Right cardiac atrium (tissue), 5 donors: ENCODE data around the gene GJB6. TPM values are rescaled to one million over a fixed set of nuclear protein-coding genes. Genes with fewer than 3 reads are reported as not detected.

Experiments used
- ATAC-seq, 2 donors: fragments of 200-7000 bp; cut with Tn5 transposase; one replicate each; pipeline versions ENCODE4 v1.8.0 to v1.9.1; 2020; ENCODE audit warnings: moderate library complexity in 2 of 2, mild to moderate bottlenecking in 1 of 2
- DNase-seq, 3 donors: peaks; one replicate each; pipeline ENCODE4 v3.0.0-alpha.2; 2020
- H3K27ac ChIP-seq: one replicate; pipeline ENCODE4 v1.5.1; 2013; ENCODE audit warnings: mild to moderate bottlenecking, low read length, control low read depth, moderate library complexity
- H3K27me3 ChIP-seq: one replicate; pipeline ENCODE4 v1.6.1; 2013; ENCODE audit not compliant: control insufficient read depth, insufficient read depth
- H3K4me1 ChIP-seq: one replicate; pipeline ENCODE4 v1.6.1; 2013; ENCODE audit warnings: low read length; ENCODE audit not compliant: control insufficient read depth, insufficient read depth
- H3K4me3 ChIP-seq: one replicate; pipeline ENCODE4 v1.5.1; 2013; ENCODE audit warnings: low read length, control low read depth
- H3K9me3 ChIP-seq: one replicate; pipeline ENCODE4 v1.6.1; 2013; ENCODE audit warnings: low read length; ENCODE audit not compliant: control insufficient read depth
- WGBS: extraction: QIAGEN DNeasy Blood & Tissue Kit; methylation state at CpG from one replicate; pipeline ENCODE4 v1.1.7; 2013; 5-methylcytosine and 5-hydroxymethylcytosine counted together
- intact Hi-C, 4 donors: fragments of 100-400 bp; cut with DNase I; formaldehyde crosslinking; loops; one replicate each; pipeline versions ENCODE4 v1.11.0 to v1.14.0; 2022 to 2023
- polyA plus RNA-seq: library from polyadenylated mRNA; stranded (reverse); fragments of 200-250 nt; gene quantifications from one replicate; pipeline ENCODE4 v1.2.3, GENCODE V29; 2013
- total RNA-seq, 4 donors: library from RNA; stranded (reverse); fragmentation: NEBNext Ultra II Directional; extraction: Animal tissue kit (Norgen Biotek cat#: 25700); gene quantifications; one replicate each; pipeline ENCODE4 v1.2.1, GENCODE V29; 2021
- donor health status: healthy with polysubstance abuse.
- donor health status: DM: no; HTN: yes; CAD: no.
- donor health status: DM: no; HTN: no; CAD: no.
- donor health status: DM: no; HTN: yes; CAD: no; lungs with severe emphysema.
- donor health status: DM: yes; HTN: yes; CAD: no.

GJB6 gene
- total and polyA plus RNA-seq, 5 donors, result 0.05 TPM; not detected in 4

DNA sequence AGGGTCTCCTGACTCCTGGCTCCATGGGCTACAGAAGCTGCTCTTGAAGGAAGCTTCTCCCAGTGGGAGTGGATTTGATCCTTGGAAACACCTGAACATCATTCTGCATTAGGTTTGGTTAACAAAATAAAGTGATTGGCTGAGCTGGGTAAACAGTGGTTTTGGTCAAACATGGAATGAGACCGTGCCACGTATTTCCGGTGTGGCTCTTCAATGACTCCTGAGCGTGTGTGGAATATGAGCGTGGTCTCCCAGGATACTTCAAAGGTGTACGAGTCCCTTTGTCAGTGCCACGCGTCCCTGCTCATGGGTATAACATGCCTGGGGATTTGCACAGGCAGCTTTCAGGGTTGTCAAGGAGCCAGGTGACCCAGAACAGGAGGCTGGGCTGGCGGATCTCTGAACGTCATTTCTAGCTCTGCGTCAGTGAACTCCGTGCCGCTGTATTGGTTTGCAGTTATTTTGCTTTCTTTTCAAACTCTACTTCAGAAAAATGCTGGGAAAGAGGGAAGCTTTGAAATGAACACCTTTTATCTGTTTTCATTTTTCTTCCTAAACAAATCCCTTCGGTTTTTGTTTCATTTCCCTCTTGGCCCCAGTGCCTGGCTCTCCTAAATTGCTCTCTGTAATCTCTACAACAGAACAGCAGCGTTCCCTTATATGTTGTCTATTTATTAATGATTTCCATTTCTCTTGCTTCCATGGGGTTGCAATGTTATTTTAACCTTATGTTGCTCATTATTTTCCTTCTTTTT lies 26.3 kb upstream of the GJB6 start:
- Histone ChIP-seq H3K9me3 (no peaks in the 10 kb centered on the region), H3K4me1 (no peaks in the 10 kb centered on the region), H3K27ac (no peak overlapping the region), H3K27me3 (no peaks in the 10 kb centered on the region), H3K4me3 (no peak overlapping the region)
- DNase-seq (no peak), ATAC-seq (no peak)
- intact Hi-C loops, result no loop called here
- 85% methylated on average over 15 of the region's 15 CpGs for WGBS

DNA sequence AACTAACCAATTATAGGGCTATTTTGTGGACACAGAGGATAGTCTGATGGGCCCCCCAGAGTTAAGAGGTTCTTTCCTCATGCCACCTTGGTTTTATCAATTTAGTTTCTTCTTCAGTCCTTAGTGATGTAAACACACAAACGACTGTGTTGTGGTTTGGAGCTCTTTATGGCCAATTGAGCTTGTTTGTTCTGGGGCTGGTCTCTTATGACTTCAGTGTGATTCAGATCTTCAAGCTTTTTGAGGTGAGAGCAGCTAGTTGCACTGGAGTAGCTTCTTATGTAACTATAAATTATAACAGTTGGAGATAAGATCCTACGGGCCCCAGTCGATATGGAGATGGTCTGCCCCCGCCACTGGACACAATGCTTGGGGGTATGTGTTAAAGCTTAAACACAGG lies 22.0 kb upstream of the GJB6 start:
- Histone ChIP-seq H3K9me3 (no peaks in the 10 kb centered on the region), H3K4me3 (no peak overlapping the region), H3K27me3 (no peaks in the 10 kb centered on the region), H3K4me1 (no peaks in the 10 kb centered on the region), H3K27ac (no peak overlapping the region)
- no peak for ATAC-seq
- intact Hi-C loops, result no loop called here
- no peak for DNase-seq
- 78% methylated on average over 4 of the region's 4 CpGs for WGBS

DNA sequence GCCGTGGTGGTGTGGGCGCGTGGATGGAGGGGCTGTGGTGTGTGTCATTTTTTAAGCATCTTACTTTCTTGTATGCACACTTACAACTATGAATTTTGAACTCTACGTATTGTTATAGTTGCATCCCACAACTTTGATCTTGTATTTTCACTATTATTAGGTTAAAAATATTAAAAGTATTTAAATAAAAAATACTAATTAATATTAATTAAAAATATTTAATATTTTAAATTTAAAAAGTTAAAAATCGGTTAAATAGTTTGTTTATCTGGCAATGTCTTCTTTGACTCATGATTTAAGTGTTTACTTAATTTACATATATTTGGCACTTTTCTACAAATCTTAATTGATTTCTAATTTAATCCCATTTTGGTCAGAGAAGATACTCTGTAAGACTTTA lies 17.8 kb upstream of the GJB6 start:
- intact Hi-C loops, result no loop called here
- Histone ChIP-seq H3K9me3 (no peaks in the 10 kb centered on the region), H3K27me3 (no peaks in the 10 kb centered on the region), H3K4me3 (no peak overlapping the region), H3K4me1 (no peaks in the 10 kb centered on the region), H3K27ac (no peak overlapping the region)
- DNase-seq, result no peak
- WGBS, result 90% methylated on average over 5 of the region's 5 CpGs
- ATAC-seq, result no peak

DNA sequence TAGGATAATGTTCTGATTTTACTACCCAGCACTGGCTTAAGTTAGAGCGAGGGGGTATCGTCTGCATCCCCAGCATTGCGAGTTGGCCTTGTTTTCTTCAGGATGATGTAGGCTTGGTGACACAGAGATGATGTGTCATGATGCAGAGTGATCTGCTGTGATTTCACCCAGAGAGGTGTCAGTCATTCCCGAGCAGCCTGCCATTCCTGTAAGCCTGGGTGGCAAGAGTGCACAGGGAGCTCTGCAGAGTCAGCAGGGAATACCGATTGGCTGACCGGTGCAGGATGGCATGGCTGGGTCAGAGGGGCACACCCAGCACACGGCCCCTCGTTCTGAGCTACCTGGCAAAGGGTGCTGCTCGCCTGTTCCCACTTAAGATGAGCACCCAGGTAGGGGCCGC lies 15.8 kb upstream of the GJB6 start:
- intact Hi-C loops, result no loop called here

DNA sequence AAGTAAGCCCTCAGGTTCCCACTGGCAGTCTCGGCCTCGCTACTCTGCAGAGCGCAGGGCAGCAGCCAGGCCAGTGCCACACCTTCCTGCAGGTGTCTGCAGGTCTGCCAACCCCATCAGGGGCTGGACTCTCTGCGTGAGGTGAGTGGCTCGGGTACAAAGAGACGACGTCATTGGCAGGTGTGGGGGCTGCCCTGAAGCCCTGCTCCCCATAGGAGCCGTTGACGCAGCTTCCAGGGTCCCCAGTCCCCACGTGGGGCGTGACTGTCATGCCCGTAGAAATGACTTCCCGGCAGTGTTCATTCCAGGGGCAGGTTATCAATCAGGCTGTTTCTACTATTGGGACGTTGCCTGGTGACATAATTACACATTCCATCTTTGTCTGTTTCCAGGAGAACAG lies 15.3 kb upstream of the GJB6 start:
- intact Hi-C loops, result no loop called here
- H3K4me3 ChIP-seq, result no peak overlapping the region
- ATAC-seq (no peak), DNase-seq (no peak)
- WGBS, result 69% methylated on average over 14 of the region's 14 CpGs
- H3K27ac ChIP-seq, result no peak overlapping the region
- no peaks in the 10 kb centered on the region for H3K9me3 ChIP-seq
- no peaks in the 10 kb centered on the region for H3K27me3 ChIP-seq
- H3K4me1 ChIP-seq, result no peaks in the 10 kb centered on the region

More for the DNA sequence above, 15.8 kb upstream of the GJB6 start:
- WGBS, result 80% methylated on average over 10 of the region's 10 CpGs
- Histone ChIP-seq H3K27ac (no peak overlapping the region), H3K27me3 (no peaks in the 10 kb centered on the region), H3K9me3 (no peaks in the 10 kb centered on the region), H3K4me1 (no peaks in the 10 kb centered on the region), H3K4me3 (no peak overlapping the region)
- ATAC-seq, result no peak
- no peak for DNase-seq

DNA sequence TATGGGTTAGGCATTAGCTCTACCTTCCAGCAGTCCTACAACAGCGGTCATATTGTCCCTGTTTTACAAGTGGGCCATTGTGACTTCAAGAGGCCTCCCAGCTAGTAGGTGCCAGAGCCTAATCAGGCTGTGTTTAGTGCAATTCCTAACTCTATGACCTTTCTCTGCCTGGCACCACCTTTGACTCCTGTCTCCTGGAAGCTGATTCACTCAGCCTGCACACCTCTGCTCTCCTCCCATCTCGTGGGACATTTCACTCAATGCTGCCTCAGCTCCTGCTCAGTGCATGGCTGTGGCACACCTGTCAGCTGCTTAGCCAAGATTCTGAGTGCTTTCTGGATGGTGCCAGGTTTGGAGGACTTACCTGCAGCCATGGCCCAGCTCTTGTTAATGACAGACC lies 9.5 kb upstream of the GJB6 start:
- ATAC-seq (no peak), DNase-seq (no peak)
- H3K27ac ChIP-seq, result no peak overlapping the region
- no peak overlapping the region for H3K4me3 ChIP-seq
- intact Hi-C loops, result no loop called here
- whole genome bisulfite sequencing, result 65% methylated on average over 2 of the region's 2 CpGs
- no peaks in the 10 kb centered on the region for H3K9me3 ChIP-seq
- no peaks in the 10 kb centered on the region for H3K4me1 ChIP-seq
- H3K27me3 ChIP-seq, result no peaks in the 10 kb centered on the region

DNA sequence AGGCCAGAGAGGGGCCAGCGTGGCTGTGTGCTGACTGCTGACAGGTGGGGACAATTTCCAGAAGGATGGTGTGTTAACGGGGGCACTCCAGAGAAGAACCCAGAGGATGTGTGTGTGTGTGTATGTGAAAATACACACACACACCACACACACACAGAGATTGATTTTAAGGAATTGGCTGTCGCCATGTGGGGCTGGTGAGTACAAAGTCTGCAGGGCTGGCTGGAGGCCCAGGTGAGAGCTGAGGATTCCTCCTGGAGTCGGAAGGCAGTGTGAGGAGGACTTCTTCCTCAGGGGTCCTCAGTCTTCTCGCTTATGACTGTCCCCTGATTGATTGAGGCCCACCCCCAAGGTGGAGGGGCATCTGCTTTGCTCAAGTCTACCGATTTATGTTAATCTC lies 7.6 kb upstream of the GJB6 start:
- Histone ChIP-seq H3K27ac (no peak overlapping the region), H3K27me3 (no peaks in the 10 kb centered on the region), H3K4me3 (no peak overlapping the region), H3K4me1 (no peaks in the 10 kb centered on the region), H3K9me3 (no peaks in the 10 kb centered on the region)
- intact Hi-C loops, result no loop called here
- DNase-seq, result no peak
- 66% methylated on average over 6 of the region's 6 CpGs for WGBS
- ATAC-seq, result no peak

DNA sequence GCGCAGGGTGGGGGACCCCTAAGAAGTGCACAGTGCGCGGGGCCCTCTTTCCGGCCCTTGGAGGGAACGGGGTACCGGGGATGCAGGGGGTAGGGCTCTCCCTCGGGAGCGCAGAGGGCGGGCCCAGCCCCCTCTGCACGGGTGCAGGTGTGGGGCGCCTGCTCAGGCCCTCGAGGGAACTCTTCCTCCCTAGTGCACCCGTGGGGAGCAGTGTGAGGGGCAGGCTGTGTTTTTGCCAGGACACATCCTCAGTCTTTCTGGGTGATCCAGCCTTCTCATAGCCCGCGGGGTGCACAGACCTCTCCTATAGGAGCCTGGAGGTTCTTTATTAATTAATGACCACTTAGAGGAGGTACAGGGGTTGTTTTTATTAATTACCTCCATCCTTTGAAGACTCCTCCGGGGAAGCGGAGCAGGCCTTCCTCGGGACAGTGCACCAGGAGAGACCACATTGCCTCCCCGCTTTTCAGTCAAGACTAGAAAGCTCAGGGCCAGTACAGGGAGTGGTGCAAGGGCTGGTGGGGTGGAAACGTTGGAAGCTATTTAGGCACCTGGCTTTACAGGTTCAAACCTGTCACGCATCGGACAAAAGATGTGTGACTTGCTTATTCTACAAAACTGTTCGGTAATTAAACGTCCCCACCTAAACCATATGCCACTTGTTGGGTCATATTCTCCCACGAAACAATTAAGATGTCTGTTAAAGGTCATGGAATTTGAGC lies 598 bp upstream of the GJB6 start:
- intact Hi-C loops, result no loop called here
- H3K9me3 ChIP-seq, result no peaks in the 10 kb centered on the region
- WGBS, result 32% methylated on average over 25 of the region's 25 CpGs
- DNase-seq (no peak), ATAC-seq (peak; percentile 18 to 19)
- H3K27ac ChIP-seq, result no peak overlapping the region
- peak overlapping the region; percentile 41 for H3K4me3 ChIP-seq
- no peaks in the 10 kb centered on the region for H3K4me1 ChIP-seq
- H3K27me3 ChIP-seq, result no peaks in the 10 kb centered on the region

DNA sequence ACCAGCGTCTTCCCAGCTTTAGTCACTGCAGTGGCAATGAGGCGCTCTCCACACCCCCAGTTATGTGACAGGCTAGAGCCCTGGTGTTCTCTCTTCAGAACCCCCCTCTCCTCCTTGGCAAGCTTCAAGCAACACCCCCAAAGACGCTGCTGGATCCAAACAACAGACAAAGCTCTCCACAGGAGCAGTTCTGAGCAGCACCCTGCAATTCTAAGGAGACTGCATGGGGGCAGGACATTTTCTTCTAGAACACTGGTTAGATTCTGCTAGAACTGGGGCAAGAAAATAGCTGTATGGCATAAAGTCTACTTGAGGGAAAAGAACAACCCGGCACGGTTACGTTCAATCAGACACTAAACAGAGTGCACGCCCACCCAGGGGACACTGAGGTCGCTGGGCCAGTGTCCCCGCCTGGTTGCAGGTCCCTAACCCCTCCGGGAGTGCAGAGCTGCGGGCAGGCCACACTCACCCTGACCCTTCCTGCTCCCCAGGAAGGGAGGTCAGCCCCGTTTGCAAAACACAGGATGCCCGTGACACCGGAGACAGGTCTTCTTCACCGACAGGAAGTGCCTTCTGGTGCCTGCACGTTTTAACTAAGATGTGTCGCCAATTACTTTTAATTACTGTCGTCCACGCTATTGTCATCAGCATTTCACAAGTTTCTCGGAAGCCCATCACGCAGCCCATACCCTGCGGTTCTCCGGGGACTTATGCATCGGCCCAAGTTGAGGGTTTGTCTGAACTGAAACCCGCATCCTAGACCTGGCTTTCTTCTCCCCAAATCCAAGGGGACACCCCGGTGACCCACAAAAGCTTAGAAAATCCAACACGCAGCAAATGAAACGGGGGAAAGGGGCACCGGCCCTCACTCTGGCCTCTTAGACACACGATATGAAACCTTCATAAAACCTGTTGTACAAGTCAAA lies 943 bp downstream of the GJB6 start:
- intact Hi-C loops, result no loop called here
- Histone ChIP-seq H3K27ac (no peak overlapping the region), H3K4me1 (no peaks in the 10 kb centered on the region), H3K4me3 (no peak overlapping the region), H3K9me3 (no peaks in the 10 kb centered on the region), H3K27me3 (no peaks in the 10 kb centered on the region)
- ATAC-seq (no peak), DNase-seq (no peak)
- 27% methylated on average over 30 of the region's 30 CpGs for WGBS

DNA sequence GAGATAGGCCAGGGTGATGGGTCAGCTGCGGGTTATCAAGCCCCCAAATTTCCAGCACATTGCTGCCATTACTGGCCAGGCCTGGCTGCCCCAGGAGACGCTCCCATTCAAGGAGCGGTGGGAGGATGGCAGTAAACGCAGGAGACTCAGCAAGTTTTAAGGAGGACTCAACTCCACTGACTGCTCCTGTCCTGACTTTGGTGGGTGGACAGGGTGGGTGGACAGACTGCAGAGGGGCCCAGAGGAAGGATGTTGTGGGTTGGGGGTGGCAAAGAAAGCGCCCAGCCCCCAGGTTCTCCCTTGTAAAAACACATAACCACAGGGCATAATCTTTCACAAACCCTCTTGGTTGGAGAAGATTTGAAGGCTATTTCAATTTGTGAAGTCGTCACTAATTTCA lies 4.4 kb downstream of the GJB6 start:
- no peak overlapping the region for H3K27ac ChIP-seq
- ATAC-seq (no peak), DNase-seq (no peak)
- H3K4me3 ChIP-seq, result no peak overlapping the region
- intact Hi-C loops, result no loop called here
- no peaks in the 10 kb centered on the region for H3K27me3 ChIP-seq
- no peaks in the 10 kb centered on the region for H3K4me1 ChIP-seq
- H3K9me3 ChIP-seq, result no peaks in the 10 kb centered on the region
- WGBS, result 55% methylated on average over 6 of the region's 6 CpGs

GRCh38 chr13:20227288-20227687 lies 4.8 kb downstream of the GJB6 start:
- Histone ChIP-seq H3K9me3 (no peaks in the 10 kb centered on the region), H3K4me1 (no peaks in the 10 kb centered on the region), H3K27ac (no peak overlapping the region), H3K4me3 (no peak overlapping the region), H3K27me3 (no peaks in the 10 kb centered on the region)
- 79% methylated on average over 8 of the region's 8 CpGs for WGBS
- intact Hi-C loops, result no loop called here
- no peak for DNase-seq
- ATAC-seq, result no peak
